A549 (cell line): Measurements from ENCODE around the gene UBL7. TPM values are rescaled to one million over a fixed set of nuclear protein-coding genes. Genes with fewer than 3 reads are reported as not detected.

Source experiments
- ATAC-seq, 2 experiments: fragments of 200-7000 bp in 1 of 2; fragments of >200 bp in 1 of 2; cut with Nextera tagmentation in 1 of 2; cut with Tn5 transposase in 1 of 2; 3 replicates each; pipeline versions ENCODE4 v1.8.0 to v1.9.1; 2018 to 2020; ENCODE audit warnings: mild to moderate bottlenecking in 1 of 2, moderate library complexity in 1 of 2
- CTCF ChIA-PET: fragments of 300-600 bp; sonication (Branson Sonifier 250); formaldehyde crosslinking; extraction: SDS; loops from one replicate; lab custom pipeline; 2021; ENCODE audit warnings: antibody characterized with exemption, inconsistent platforms; lab: Yijun Ruan, JAX
- POLR2A ChIA-PET: fragments of 350-600 bp; formaldehyde crosslinking; extraction: SDS; loops from one replicate; lab custom pipeline; 2021; ENCODE audit warnings: antibody characterized with exemption, inconsistent platforms; lab: Yijun Ruan, JAX
- DNase-seq, 2 experiments: peaks; one replicate each; pipeline versions ENCODE4 v3.0.0 to v3.0.0-alpha.2; 2011 to 2016; ENCODE audit warnings: low read depth in 1 of 2, low spot score in 1 of 2
- FAIRE-seq: peaks from 2 replicates; lab custom pipeline; 2011; peaks lifted over from hg19 to GRCh38; lab: Jason Lieb, UNC
- H3K27ac ChIP-seq, 2 experiments: fragments of >200 bp; sonication (Bioruptor Twin); formaldehyde crosslinking; 3 replicates each; pipeline ENCODE4 v1.5.1; 2016 to 2017
- H3K4me1 ChIP-seq: fragments of >200 bp; sonication (Bioruptor Twin); formaldehyde crosslinking; 3 replicates; pipeline ENCODE4 v1.6.1; 2016
- H3K4me2 ChIP-seq: fragments of >200 bp; sonication (Bioruptor Twin); formaldehyde crosslinking; 3 replicates; pipeline ENCODE4 v1.6.1; 2016
- H3K4me3 ChIP-seq: fragments of >200 bp; sonication (Bioruptor Twin); formaldehyde crosslinking; 3 replicates; pipeline ENCODE4 v1.5.1; 2016
- H3K9me3 ChIP-seq: fragments of >200 bp; sonication (Bioruptor Twin); formaldehyde crosslinking; 3 replicates; pipeline ENCODE4 v1.6.1; 2016
- CBX2 ChIP-seq: fragments of 200-600 bp; sonication (generic); IDR thresholded peaks from 2 replicates; pipeline ENCODE4 v1.6.1; 2016; ENCODE audit warnings: low read depth, mild to moderate bottlenecking, borderline replicate concordance
- CEBPB ChIP-seq, 2 experiments: fragments of >200 bp in 1 of 2; sonication (Bioruptor Twin) in 1 of 2; formaldehyde crosslinking in 1 of 2; IDR thresholded peaks; 2 replicates each; pipeline ENCODE4 v1.6.1; 2012 to 2016
- CHD4 ChIP-seq: fragments of 200-600 bp; sonication (generic); IDR thresholded peaks from 2 replicates; pipeline ENCODE4 v1.6.1; 2016; ENCODE audit warnings: antibody characterized with exemption, mild to moderate bottlenecking, borderline replicate concordance
- ELK1 ChIP-seq: fragments of 150-350 bp; IDR thresholded peaks from 2 replicates; pipeline ENCODE4 v1.6.1; 2014; ENCODE audit warnings: low read depth, mild to moderate bottlenecking, low read length
- FOSL2 ChIP-seq, 2 experiments: fragments of 450-650 bp in 1 of 2; fragments of >200 bp in 1 of 2; sonication (Bioruptor Twin) in 1 of 2; formaldehyde crosslinking; IDR thresholded peaks; 2 replicates each; pipeline versions ENCODE4 v1.5.0 to v1.6.1; 2016 to 2020; ENCODE audit warnings: mild to moderate bottlenecking in 1 of 2, moderate library complexity in 1 of 2
- HEYL ChIP-seq: fragments of 250-450 bp; sonication (Bioruptor Pico); IDR thresholded peaks from 2 replicates; pipeline ENCODE4 v1.8.0; 2021; ENCODE audit warnings: mild to moderate bottlenecking, moderate library complexity
- HOXB13 ChIP-seq: fragments of 250-450 bp; sonication (Bioruptor Pico); IDR thresholded peaks from 2 replicates; pipeline ENCODE4 v1.5.0; 2020; ENCODE audit warnings: low read depth, mild to moderate bottlenecking, moderate library complexity
- KDM1A ChIP-seq: fragments of 200-600 bp; sonication (generic); IDR thresholded peaks from 2 replicates; pipeline ENCODE4 v1.6.1; 2016; ENCODE audit warnings: low read depth, mild to moderate bottlenecking
- MAX ChIP-seq: IDR thresholded peaks from 2 replicates; pipeline ENCODE4 v1.6.1; 2012
- MAZ ChIP-seq: fragments of 150-350 bp; IDR thresholded peaks from 2 replicates; pipeline ENCODE4 v1.6.1; 2014; ENCODE audit warnings: antibody characterized with exemption, low read depth, low read length, borderline replicate concordance
- NFE2L2 ChIP-seq: fragments of 150-350 bp; conservative IDR thresholded peaks from 2 replicates; pipeline ENCODE4 v1.6.1; 2014; ENCODE audit warnings: low read length
- POLR2AphosphoS2 ChIP-seq: conservative IDR thresholded peaks from 2 replicates; pipeline ENCODE4 v1.6.1; 2012; ENCODE audit warnings: low read length, improper control_type of control experiment, inconsistent platforms
- RAD21 ChIP-seq, 2 experiments: fragments of >200 bp in 1 of 2; sonication (Bioruptor Twin) in 1 of 2; formaldehyde crosslinking in 1 of 2; IDR thresholded peaks in 1 of 2; conservative IDR thresholded peaks in 1 of 2; 2 replicates in 1 of 2; 3 replicates in 1 of 2; pipeline ENCODE4 v1.6.1; 2012 to 2018; ENCODE audit warnings: inconsistent platforms in 1 of 2
- REST ChIP-seq: fragments of 200-600 bp; sonication (generic); IDR thresholded peaks from 2 replicates; pipeline ENCODE4 v1.6.1; 2016; ENCODE audit warnings: antibody characterized with exemption, mild to moderate bottlenecking, moderate library complexity
- RFX5 ChIP-seq: fragments of 450-650 bp; IDR thresholded peaks from 2 replicates; pipeline ENCODE4 v1.7.1; 2014; ENCODE audit warnings: antibody characterized with exemption, mild to moderate bottlenecking, moderate library complexity
- RNF2 ChIP-seq: fragments of 200-600 bp; sonication (generic); IDR thresholded peaks from 2 replicates; pipeline ENCODE4 v1.6.1; 2016; ENCODE audit warnings: low read depth, mild to moderate bottlenecking, antibody characterized with exemption, moderate library complexity, borderline replicate concordance
- ZFP36 ChIP-seq: fragments of 450-650 bp; IDR thresholded peaks from 2 replicates; pipeline ENCODE4 v1.6.1; 2014; ENCODE audit warnings: borderline replicate concordance; ENCODE audit not compliant: partially characterized antibody
- WGBS: methylation state at CpG from one replicate; pipeline ENCODE4 v1.1.6; 2017; ENCODE audit errors: missing lambda C conversion rate; 5-methylcytosine and 5-hydroxymethylcytosine counted together
- polyA plus RNA-seq, 4 experiments: library from polyadenylated mRNA; depleted of rRNA in 3 of 4; stranded (reverse); fragments of >200 nt; fragmentation: RNase III in 1 of 4; extraction: RNeasy Plus Mini Kit Qiagen cat#74134 plus additional on column Dnase treatment in 1 of 4; gene quantifications; 2 replicates in 3 of 4; 3 replicates in 1 of 4; pipeline ENCODE4 v1.2.3, GENCODE V29; 2011 to 2017

UBL7 gene
- polyA plus RNA-seq, 2 of the 4 experiments (the other 2 are of a cell fraction), result 32.6 to 48.5 TPM

GRCh38 chr15:74428442-74428787 is 32.5 kb downstream of the UBL7 start:
- H3K4me2 ChIP-seq, result no peak overlapping the region
- ChIA-PET POLR2A (no interaction called here), CTCF (interaction anchor here (0.8 to 36.0 kb wide), 4 partner anchors 10 to 50 kb away, joined by 3 to 681 read pairs (median 4); partner anchors contain the start of gene CYP11A1)
- DNase-seq (no peak), ATAC-seq (no peak), FAIRE-seq (no peak)
- 90% methylated on average over 5 of the region's 5 CpGs for WGBS
- no peak overlapping the region for H3K4me3 ChIP-seq
- TF ChIP-seq CHD4, result no peak
- no peak for TF ChIP-seq FOSL2 (IDR thresholded peaks at IDR 0.05)
- TF ChIP-seq FOSL2 (CRISPR knock-in tag; IDR thresholded peaks at IDR 0.05), result no peak
- TF ChIP-seq HOXB13 (CRISPR knock-in tag), result no peak
- TF ChIP-seq CBX2, result no peak
- TF ChIP-seq KDM1A, result no peak
- no peak for TF ChIP-seq NFE2L2
- no peak for TF ChIP-seq CEBPB (IDR thresholded peaks at IDR 0.05)
- no peak for TF ChIP-seq HEYL (CRISPR knock-in tag)
- no peak for TF ChIP-seq RNF2
- no peak for TF ChIP-seq MAX
- H3K4me1 ChIP-seq, result peaks cover 11% of the 10 kb centered on the region
- no peaks in the 10 kb centered on the region for H3K9me3 ChIP-seq
- H3K27ac ChIP-seq, result no peak overlapping the region

- no peak for FAIRE-seq
- POLR2A ChIA-PET, result no interaction called here
- 88% methylated on average over 8 of the region's 9 CpGs for WGBS
- CTCF ChIA-PET, result interaction anchor here (0.8 to 36.0 kb wide), 5 partner anchors 10 to 50 kb away, joined by 3 to 681 read pairs (median 6); partner anchors contain the start of gene CYP11A1
- H3K4me3 ChIP-seq, result no peak overlapping the region
- peaks cover 14% of the 10 kb centered on the region for H3K4me1 ChIP-seq
- H3K27ac ChIP-seq, result no peak overlapping the region
- no peak for ATAC-seq
- DNase-seq, result no peak
- no peak for TF ChIP-seq MAZ
- TF ChIP-seq ZFP36, result peak; percentile 83
- H3K4me2 ChIP-seq, result no peak overlapping the region
- H3K9me3 ChIP-seq, result no peaks in the 10 kb centered on the region
Measured at GRCh38 chr15:74427607-74428441, 33.1 kb downstream of the UBL7 start.

GRCh38 chr15:74426404-74427281 is 34.3 kb downstream of the UBL7 start:
- no peak overlapping the region for H3K4me3 ChIP-seq
- TF ChIP-seq MAZ (no peak), REST (no peak), ELK1 (no peak), RFX5 (no peak), POLR2AphosphoS2 (no peak), RAD21 (conservative IDR thresholded peaks at IDR 0.05 in 1 of 2, IDR thresholded peaks at IDR 0.05 in 1 of 2) (no peak), CHD4 (no peak)
- H3K9me3 ChIP-seq, result no peaks in the 10 kb centered on the region
- ATAC-seq, result no peak
- CTCF ChIA-PET, result interaction anchor here (1.7 to 36.0 kb wide), 2 partner anchors 12 to 48 kb away, joined by 7 to 681 read pairs; partner anchors contain the start of gene CYP11A1
- no peak overlapping the region for H3K27ac ChIP-seq
- WGBS, result 70% methylated on average over 10 of the region's 10 CpGs
- no peak for DNase-seq
- H3K4me1 ChIP-seq, result peaks cover 15% of the 10 kb centered on the region
- POLR2A ChIA-PET, result no interaction called here
- FAIRE-seq, result no peak
- no peak overlapping the region for H3K4me2 ChIP-seq
